Stimulated activated CD4-positive, alpha-beta T cell treated with anti-CD3 and anti-CD28 coated beads, Interleukin-2, amount 100 ng/mL, for 4 hours (primary cell): ENCODE data around the gene SNCAIP.
"Not testable (repeated sequence)": the region's sequence is repeated elsewhere in the genome, so short reads cannot be mapped to it uniquely, and the experiment has no call there.

Experiments
- DNase-seq: peaks from one replicate; pipeline ENCODE4 v3.0.0-alpha.2; 2020; ENCODE audit warnings: low read depth

The SNCAIP gene

DNA sequence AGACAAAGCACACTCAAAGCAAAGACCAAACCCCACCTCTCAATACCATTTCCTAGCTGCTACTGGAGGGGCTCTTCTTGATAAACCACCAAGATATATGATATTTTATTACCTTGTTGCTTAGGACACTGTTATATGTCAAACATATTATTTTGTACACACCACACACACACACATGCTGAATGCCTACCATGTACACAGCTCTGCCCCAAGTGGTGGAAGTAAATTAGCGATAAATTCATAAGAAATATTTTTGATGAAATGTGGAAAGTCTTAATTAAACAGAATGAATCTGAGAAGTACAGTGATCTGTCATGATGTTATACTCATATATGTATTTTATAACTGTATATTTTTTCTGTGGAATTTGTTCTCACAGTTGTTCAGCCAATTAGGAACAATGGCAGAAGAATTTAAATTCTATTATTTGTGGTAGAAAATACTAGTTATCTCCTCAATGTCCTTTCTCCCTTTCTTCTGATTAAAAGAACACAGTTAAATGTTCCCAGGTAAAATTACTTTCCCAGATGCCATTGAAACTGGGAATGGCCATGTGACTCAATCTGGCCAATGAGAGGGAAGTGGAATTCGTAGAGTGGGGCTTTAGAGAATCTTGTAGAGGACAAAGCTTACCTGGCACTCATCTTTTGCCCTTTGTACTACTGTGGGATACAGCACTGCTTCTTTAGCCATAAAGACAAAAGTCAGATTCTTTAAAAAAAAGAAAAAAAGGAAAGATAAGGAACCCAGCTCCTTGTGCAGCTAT lies 156.5 kb downstream of the SNCAIP start:
- DNase-seq = no peak

DNA sequence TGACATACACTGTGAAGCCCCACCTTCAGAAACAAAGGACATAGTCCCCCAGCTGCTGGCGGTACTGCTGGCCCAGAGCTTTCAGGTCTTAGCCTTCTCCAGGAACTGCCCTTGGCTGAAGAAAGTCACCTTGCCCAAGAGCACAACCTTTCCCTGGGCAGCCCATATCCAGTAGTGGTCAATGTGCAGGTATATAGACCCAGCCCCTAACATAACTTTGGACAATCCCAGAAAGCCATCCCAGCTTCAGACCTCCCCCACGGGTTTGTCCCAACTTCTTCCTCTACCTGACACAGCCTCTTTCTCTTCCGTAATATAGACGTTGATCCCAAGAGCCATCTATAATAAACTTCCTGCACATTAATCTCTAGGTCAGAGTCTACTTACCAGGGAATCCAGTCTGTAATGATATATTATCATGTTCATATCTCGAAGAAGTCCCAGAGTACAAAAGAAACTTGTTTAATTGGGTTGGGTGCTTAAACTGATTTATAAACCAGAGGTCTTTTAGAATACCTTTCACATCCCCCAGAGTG lies 157.4 kb downstream of the SNCAIP start:
- DNase-seq = no peak

DNA sequence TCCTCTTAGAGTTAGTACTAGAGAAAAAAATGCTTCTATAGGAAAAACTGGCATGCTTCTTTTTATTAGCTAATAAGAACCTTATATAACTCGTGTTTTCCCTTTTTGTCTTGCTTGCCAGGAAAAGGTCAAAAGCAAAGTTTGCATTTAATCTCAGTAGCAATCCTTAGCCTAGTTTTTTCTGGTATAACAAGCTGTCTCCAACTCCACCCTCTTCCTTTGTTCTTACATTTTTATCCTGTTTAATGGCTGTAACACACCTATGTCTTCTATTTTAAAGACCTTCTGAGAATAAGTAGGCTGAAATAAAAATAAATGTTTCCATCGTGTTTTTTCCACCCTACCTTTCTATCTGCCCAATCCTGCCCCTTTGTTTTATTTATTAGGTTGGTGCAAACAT lies 158.3 kb downstream of the SNCAIP start:
- DNase-seq = no peak

DNA sequence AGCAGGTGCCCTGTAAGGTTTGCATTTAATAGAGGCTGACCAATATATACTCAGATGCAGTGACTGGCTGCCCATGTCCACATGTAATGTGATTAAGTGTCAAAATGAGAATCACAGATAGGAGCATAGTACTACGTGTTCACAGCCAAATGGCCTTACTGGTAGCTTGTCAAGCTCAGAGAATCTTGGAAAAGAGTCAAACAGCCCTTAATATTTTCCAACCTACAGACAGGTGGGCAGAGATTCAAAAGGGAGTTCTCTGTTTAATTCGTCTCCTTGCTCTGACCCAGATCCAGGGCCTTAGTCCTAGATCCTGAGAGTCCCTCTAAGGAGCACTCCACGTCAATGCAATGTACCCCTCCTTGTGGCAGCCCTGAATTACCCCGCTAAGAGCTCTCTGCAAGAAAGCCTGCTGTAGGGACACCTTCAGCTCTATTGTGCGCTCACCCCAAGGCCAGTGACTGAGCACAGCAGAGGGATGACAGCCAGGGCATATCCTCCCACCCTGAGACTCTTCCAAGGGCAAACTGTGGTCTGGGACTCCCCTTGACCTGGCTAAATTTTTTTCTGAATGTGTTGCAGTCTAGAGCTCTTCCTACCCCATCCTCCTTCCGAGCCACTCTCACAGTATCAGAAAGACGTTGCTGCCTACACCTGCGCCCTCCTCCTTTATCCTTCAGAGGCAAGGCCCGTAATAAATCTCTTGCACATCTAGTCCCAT lies 159.2 kb downstream of the SNCAIP start:
- no peak for DNase-seq

DNA sequence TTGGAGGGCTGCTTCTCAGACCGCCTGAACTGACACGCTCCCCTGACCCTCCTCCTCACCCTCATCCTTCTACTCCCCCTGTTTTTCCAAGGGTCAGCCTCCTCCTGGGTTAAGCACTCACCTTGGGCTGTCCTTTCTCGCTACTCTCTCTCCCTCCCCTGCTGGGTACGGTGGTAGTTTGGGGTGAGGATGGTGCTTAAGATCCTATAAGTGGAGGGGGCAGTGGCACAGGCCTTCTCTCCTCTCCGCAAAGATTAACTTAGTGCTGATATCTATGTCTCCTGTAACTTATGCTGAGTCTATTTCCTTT lies 159.7 kb downstream of the SNCAIP start:
- no peak for DNase-seq

DNA sequence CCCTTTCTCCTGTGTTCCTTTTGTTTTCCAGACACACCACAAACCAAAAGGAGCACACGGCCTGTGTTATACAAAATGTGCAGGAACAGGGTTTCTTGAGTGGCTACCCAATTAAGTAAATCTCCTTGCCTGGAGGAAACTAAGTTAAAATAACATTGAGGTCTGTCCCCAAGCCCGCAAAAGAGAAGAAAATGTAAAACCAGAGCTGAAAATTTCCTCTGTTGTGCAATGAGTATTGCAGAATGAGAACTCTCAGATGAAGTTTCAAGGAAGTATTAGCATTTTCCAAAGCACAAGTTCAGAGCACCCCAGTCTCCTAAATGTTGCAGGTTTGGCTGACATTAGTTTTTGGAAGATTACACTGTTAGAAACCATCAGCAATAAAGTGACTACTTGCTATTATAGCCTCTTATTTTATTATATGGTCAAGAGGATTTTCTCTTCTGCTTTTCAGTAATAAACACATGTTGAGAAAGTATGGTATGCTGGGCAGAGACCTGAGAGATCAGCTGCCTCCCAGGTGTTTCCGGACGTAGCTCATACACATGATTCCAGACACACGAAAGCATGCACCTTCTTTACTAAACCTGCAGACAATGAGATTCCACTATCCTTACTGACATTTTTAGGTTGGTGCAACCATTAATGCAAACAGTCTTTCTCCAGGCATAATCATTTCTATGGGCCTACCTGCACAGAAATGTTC lies 161.3 kb downstream of the SNCAIP start:
- no peak for DNase-seq

DNA sequence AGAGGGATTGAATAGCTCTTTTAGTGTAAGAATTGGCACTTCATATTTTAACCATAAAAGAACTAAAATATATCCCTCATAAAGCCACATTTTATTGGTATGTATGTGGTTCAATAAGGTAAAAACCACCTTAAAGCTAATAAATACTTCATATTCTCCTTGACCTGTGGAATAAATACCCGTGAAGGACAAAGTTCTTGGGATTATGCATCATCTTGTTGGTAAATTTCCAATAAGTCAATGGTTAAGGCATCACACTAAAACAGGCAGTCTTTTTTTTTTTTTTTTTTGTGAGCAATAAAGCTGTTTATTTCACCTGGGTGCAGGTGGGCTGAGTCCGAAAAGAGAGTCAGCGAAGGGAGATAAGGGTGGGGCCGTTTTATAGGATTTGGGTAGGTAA lies 161.9 kb downstream of the SNCAIP start:
- no peak for DNase-seq

DNA sequence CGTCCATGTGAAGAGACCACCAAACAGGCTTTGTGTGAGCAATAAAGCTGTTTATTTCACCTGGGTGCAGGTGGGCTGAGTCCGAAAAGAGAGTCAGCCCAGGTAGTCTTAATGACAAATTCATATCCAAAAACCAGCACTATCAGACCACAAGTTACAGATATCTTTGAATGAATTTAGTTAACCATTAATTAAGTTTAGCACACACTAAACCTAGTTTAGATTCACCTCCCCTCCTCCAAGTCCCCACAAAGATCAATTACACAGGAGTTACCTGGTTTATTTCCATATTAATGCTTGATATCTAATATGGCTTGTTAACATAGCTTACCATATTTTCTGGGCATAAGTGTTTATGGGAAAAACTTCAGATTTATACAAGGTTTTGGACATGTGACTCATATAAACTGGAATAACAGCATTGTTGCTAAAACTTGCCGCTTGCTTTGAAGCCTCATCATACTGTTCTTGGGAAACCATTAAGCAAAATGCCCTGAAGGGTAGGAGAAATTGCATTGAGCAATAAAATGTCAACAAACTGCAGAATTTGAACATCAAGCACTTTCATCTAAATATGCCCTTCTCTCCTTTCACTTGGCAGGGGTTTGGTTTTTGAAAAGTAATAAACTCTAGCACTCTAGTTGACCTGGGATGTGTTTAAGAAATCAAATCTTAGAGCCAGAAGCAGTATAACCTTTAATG lies 166.9 kb downstream of the SNCAIP start:
- DNase-seq = no peak

DNA sequence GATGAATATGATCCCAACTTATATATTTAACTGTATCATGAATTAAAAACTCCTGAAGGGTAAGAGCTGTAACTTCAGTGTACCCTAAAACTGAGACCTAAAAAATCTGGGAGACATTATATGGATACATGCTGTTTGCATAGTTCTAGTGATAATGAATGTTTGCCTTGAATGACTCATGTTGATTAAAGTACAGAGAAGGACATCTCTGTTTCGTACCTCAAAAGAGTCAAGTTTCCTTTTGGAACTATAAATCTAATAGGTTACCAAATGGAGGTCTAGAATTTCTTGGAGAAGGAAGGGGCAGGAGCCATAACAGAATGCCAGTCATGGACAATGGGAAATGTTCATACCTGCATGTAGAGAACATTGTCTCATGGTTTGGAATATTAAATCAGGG lies 168.1 kb downstream of the SNCAIP start:
- no peak for DNase-seq

DNA sequence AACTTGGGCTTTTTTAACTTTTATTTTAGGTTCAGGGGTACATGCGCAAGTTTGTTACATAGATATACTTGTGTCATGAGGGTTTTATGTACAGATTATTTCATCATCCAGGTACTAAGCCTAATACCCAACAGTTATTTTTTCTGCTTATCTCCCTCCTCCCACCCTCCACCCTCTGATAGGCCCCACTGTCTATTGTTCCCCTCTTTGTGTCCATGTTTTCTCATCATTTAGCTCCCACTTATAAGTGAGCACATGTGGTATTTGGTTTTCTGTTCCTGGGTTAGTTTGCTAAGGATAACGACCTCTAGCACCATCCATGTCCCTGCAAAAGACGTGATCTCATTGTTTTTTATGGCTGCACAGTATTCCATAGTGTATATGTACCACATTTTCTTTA lies 172.1 kb downstream of the SNCAIP start:
- no peak for DNase-seq

DNA sequence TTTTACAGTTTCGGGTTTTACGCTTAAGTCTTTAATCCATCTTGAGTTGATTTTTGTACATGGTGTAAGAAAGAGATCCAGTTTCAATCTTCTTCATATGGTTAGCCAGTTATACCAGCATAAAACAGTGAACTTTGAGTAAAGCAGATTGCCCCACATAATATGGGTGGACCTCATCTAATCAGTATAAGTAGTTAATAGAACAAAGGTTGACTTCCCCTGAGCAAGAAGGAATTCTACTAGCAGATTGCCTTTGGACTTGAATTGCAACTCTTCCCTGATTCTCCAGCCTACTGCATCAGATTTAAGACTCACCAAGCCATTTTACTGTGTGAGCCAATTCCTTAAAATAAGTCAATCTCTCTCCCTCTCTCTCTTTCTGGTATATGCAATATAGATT lies 173.2 kb downstream of the SNCAIP start:
- DNase-seq = no peak

DNA sequence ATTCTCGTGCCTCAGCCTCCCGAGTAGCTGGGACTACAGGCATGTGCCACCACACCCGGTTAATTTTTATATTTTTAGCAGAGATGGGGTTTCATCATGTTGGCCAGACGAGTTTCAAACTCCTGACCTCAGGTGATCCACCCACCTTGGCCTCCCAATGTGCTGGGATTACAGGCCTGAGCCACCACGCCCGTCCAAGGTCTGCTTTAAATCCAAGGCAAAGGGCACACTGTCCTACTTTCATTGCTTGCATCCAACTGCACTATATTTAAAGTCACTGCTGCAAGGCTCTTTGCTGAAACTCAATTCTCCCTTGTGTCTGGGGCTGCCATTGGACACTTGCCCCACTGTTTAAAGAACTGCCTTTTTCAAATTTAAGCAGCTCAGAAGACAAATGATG lies 174.6 kb downstream of the SNCAIP start:
- DNase-seq = not testable (repeated sequence)

DNA sequence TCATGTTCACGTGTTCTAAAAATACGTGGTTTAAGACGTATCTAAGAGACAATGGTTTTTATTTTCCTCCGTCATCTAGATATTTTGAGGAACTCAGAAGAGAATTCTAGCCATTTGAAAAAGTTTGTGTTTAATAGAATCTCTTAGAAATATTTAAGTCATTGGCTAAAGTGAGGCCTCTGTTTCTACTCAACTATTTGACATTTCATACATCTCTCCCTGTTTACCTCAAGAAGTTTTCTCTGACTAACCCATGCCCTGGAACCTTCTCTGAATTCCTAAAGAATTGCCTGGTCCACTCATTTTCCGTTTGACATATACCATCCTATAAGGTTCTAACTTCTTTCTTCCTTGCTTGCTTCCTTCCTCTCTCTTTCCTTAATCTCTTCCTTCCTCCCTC lies 178.7 kb downstream of the SNCAIP start:
- no peak for DNase-seq

DNA sequence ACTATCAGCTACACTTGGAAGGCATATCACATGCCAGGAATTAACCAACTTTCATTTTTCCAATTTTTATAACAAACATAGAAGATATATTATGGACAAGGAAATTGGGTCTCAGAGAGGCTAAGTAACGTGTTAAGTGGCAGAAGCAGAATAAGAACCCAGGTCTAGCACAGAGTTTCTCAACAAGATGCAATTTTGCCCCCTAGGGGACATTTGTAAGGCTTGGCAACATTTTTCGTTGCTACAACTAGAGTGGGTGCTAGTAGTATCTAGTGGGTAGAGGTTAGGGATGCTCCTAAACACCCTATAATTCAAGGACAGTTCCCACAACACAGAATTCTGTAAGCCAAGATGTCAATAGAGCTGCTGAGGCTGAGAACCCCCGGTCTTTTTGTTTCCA lies 180.6 kb downstream of the SNCAIP start:
- DNase-seq = no peak

DNA sequence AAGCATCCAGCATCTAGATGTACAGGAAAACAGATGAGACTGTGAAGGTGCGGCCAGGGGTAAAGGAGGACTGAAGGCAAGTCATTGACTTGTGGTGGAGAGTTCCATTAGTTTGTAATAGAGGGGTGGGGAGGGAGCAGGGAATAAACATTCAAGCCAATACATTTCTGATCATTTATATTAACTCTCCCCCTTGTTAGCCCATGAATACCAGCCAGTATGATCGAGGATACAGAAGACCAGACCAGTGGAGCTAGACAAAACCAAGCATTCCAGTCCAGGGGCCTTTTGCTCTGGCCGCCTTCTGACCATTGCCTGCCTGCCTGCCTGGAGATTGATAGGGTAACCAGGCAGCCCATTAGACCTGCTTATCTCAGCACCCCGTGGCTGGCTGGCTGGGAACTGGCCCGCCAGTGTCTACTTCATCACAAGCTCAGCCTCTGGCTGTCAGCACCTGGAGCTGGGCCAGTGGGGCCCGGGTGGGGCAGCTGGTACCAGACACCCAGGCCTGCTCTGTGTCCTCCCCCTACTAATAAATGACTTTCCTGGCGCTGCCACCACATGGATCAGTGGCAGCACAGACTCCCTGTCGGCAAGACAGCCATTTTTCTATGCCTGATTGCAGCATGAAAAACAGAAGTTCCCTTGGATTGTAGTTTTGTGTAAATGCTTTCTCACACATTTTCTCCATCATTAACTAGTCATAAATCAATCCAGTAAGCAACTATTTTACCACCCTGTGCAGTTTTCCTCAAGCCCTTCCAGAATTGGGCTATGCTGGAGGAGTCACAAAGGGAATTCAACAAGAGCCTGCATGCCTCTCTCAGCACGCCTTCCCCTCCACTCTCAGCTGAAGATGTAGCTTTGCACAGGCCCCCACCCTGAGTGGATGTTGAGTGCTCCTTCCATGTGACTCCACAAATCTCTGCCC lies 181.3 kb downstream of the SNCAIP start:
- DNase-seq = no peak

DNA sequence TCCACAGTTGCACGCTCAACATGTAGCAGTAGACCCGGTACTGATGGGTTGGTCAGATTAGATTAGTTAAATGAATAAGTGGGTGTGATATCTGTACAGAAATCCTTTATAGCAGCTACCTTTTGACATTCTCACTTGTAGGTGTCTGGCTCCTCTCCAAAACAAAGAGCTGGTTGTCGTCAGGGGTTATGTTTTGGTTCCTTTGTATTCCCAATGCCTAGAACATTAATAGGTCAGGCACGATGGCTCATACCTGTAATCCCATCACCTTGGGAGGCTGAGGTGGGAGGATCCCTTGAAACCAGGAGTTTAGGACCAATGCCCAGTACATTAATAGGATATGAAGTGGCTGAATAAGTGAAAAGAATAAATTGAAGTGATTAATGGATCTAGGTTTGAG lies 182.1 kb downstream of the SNCAIP start:
- DNase-seq = no peak

DNA sequence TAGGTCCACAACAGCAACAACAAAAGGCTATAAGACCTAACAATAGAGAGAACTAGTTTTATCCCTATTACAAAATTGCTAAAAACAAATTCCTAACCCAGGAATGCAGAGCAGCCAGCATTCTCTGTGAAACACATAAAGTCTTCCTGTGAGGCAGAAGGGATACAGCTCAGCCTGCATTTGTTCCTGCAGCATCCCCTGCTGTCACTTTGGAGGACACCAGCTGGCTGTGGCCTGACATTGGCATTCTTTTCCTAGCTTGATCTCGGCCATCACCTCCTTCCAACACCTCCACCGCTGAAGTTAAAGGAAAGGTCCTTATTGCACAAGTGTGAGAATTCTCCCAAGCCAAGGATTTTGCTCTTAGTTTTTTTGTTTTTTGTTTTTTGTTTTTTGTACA lies 186.1 kb downstream of the SNCAIP start:
- no peak for DNase-seq

DNA sequence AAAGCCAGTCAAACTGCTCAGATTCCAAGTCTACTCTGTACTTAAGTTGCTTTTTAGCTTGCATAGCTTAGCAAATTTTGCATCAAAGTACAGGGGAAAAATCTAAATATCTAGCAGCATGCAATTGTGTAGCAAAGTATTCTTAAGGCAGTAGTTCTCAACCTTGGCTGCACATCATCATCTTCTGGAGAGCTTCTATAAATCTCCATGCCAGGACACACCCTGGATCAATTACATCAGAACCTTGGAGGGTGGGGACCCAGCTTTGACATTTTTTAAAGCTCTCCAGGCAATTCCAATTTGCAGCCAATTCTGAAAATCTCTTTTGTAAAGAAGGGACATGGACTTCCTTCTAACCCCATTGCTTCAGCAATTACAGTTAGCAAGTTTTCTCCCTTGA lies 187.5 kb downstream of the SNCAIP start:
- DNase-seq = no peak

DNA sequence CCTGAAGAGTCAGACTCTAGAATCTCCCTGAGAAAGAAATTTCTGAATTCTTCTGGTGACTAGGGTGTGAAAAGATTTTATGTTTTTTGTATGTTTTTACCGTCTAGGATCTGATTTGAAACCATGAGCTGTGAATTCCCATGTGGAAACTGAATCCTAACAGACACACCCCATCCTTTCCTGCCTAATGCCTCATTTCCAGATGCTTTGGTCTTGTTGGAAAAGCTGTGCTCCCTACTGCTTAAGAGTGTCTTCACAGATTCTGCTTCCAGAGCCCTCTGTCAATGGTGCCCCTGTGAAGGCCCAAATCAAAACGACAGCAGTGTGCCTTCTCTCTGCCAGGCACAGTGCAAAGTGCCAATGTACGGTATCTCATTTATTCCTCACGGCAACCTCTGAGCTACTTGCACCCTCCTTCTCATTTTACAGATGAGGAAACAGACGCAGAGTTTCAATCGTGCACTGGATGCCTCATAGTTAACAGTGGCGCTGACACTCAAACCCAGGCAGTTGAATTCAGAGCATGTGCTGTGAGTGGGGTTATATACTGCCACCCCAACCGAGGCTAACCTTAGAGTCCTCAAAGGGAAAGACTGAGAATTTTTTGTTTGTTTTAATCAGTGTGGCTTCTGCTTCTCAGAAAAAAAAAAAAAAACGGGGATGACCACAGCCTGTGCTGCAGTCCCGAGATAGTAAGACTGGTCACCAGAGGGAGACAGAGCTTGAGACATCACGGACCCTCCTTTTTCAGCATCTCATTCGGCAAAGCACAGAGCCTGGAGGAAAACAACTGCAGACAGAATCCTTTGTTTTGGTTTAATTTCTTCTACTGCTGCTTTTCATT lies 188.4 kb downstream of the SNCAIP start:
- DNase-seq = no peak

DNA sequence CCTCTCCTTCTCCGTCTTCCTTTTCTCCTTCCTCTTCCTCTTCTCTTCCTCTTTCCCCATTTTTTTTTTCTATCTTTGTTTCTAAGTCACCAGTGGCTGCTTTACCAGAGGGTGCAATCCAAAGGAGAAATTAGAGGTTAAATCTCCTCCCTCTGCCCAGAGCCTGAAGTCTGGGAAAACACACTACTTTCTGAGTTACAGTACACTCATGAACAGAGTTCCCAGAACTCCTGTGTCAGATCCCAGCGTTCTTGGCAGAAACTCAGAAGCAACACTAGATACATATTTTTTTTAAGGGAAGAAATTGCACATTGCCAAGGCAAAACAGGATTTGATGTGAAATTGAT lies 189.0 kb downstream of the SNCAIP start:
- DNase-seq = no peak

DNA sequence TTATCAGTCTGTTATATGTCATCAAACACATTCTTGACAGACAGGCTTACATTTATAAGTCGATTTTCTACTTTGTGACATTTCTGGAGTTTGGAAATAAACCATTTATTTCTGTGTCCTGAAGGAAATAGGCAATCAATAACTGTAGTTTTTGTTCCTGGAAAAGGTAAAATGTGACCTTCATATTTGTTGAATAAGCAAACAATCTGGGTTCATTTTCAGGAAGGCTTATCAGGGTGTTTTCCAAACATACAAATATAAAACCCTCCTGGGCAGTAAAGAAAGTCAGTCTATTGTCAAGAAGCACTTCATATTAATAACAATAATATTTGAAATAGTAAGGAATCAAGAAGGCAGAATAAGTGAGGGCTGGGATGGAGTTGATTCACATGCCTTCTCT lies 195.0 kb downstream of the SNCAIP start:
- no peak for DNase-seq
